H1 (cell line): ENCODE results near the gene HCK. TPM values are rescaled to one million over a fixed set of nuclear protein-coding genes. Genes with fewer than 3 reads are reported as not detected.

Source experiments
- ASH2L ChIP-seq: fragments of 200-600, 300-600 bp; sonication (generic); IDR thresholded peaks from one replicate; pipeline ENCODE4 v1.7.1; 2017; ENCODE audit warnings: low read length
- CEBPB ChIP-seq: IDR thresholded peaks from 2 replicates; pipeline ENCODE4 v1.6.1; 2012; ENCODE audit warnings: low read depth, low read length
- CHD2 ChIP-seq: IDR thresholded peaks from 2 replicates; pipeline ENCODE4 v1.6.1; 2012; ENCODE audit warnings: low read length, improper control_type of control experiment
- CREB1 ChIP-seq: IDR thresholded peaks from 2 replicates; pipeline ENCODE4 v1.6.1; 2012; ENCODE audit warnings: inconsistent platforms
- E2F6 ChIP-seq: IDR thresholded peaks from 2 replicates; pipeline ENCODE4 v1.6.1; 2012; ENCODE audit warnings: inconsistent platforms
- HDAC2 ChIP-seq, 2 experiments: fragments of 300-600 bp in 1 of 2; sonication (generic) in 1 of 2; IDR thresholded peaks; 2 replicates each; pipeline ENCODE4 v1.6.1; 2011 to 2012; ENCODE audit warnings: low read depth in 2 of 2, low read length in 2 of 2, mild to moderate bottlenecking in 2 of 2, moderate library complexity in 2 of 2, borderline replicate concordance in 1 of 2, inconsistent platforms in 1 of 2
- JUN ChIP-seq: IDR thresholded peaks from 2 replicates; pipeline ENCODE4 v1.6.1; 2011; ENCODE audit warnings: low read depth, mild to moderate bottlenecking, improper control_type of control experiment, low read length
- MAX ChIP-seq: IDR thresholded peaks from 2 replicates; pipeline ENCODE4 v1.6.1; 2012; ENCODE audit warnings: inconsistent platforms
- NANOG ChIP-seq: IDR thresholded peaks from 2 replicates; pipeline ENCODE4 v1.6.1; 2011; ENCODE audit warnings: low read length, low read depth, mild to moderate bottlenecking, inconsistent platforms; ENCODE audit not compliant: insufficient read depth, poor library complexity, severe bottlenecking
- PHF8 ChIP-seq: fragments of 200-600 bp; sonication (generic); conservative IDR thresholded peaks from 2 replicates; pipeline ENCODE4 v1.7.1; 2012; ENCODE audit warnings: low read depth, mild to moderate bottlenecking, inconsistent platforms, low read length, moderate library complexity
- POLR2AphosphoS5 ChIP-seq: IDR thresholded peaks from 2 replicates; pipeline ENCODE4 v1.6.1; 2011; ENCODE audit warnings: low read depth, low read length
- RAD21 ChIP-seq, 2 experiments: IDR thresholded peaks in 1 of 2; conservative IDR thresholded peaks in 1 of 2; 2 replicates each; pipeline ENCODE4 v1.6.1; 2011; ENCODE audit warnings: low read depth in 2 of 2, low read length in 2 of 2, improper control_type of control experiment in 1 of 2, inconsistent platforms in 1 of 2, mild to moderate bottlenecking in 1 of 2, moderate library complexity in 1 of 2
- RFX5 ChIP-seq: IDR thresholded peaks from 2 replicates; pipeline ENCODE4 v1.6.1; 2011; ENCODE audit warnings: low read depth, low read length, improper control_type of control experiment, borderline replicate concordance
- SAP30 ChIP-seq: fragments of 300-600 bp; sonication (generic); IDR thresholded peaks from 2 replicates; pipeline ENCODE4 v1.7.1; 2012; ENCODE audit warnings: low read length, moderate library complexity, mild to moderate bottlenecking, inconsistent platforms; ENCODE audit not compliant: insufficient read depth, insufficient replicate concordance
- SIN3A ChIP-seq, 2 experiments: IDR thresholded peaks in 1 of 2; conservative IDR thresholded peaks in 1 of 2; 2 replicates each; pipeline ENCODE4 v1.6.1; 2011 to 2012; ENCODE audit warnings: low read length in 2 of 2, improper control_type of control experiment in 1 of 2, low read depth in 1 of 2, mild to moderate bottlenecking in 1 of 2
- SP1 ChIP-seq: IDR thresholded peaks from 2 replicates; pipeline ENCODE4 v1.6.1; 2011; ENCODE audit warnings: low read depth, low read length
- SP4 ChIP-seq: IDR thresholded peaks from 2 replicates; pipeline ENCODE4 v1.6.1; 2012; ENCODE audit warnings: low read length, inconsistent platforms
- TAF7 ChIP-seq: optimal IDR thresholded peaks from 2 replicates; pipeline ENCODE3; 2011; ENCODE audit warnings: low read depth, mild to moderate bottlenecking, inconsistent platforms, low read length, moderate library complexity, borderline replicate concordance
- TEAD4 ChIP-seq: IDR thresholded peaks from 2 replicates; pipeline ENCODE4 v1.6.1; 2012; ENCODE audit warnings: low read depth, low read length, inconsistent platforms, mixed read lengths
- YY1 ChIP-seq: IDR thresholded peaks from 2 replicates; pipeline ENCODE4 v1.6.1; 2011; ENCODE audit warnings: low read depth, mild to moderate bottlenecking, low read length
- polyA plus RNA-seq, 7 experiments: library from polyadenylated mRNA; depleted of rRNA in 3 of 7; stranded (reverse) in 5 of 7; unstranded in 2 of 7; fragments of >200 nt in 5 of 7; fragments of 200-250 nt in 2 of 7; gene quantifications; 1 replicate in 5 of 7; 2 replicates in 1 of 7; 4 replicates in 1 of 7; pipeline versions ENCODE4 v1.2.1 to v1.2.3, GENCODE V29; 2011 to 2013; ENCODE audit warnings: missing spikeins in 2 of 7, mixed read lengths in 2 of 7
- total RNA-seq: library from RNA; stranded (reverse); fragmentation: NEBNext Ultra II Directional; extraction: Animal tissue kit (Norgen Biotek cat#: 25700); gene quantifications from 2 replicates; pipeline ENCODE4 v1.2.1, GENCODE V29; 2021

The HCK gene
- total and polyA plus RNA-seq, 2 of the 8 experiments (the other 6 are each of a cell fraction or from before 2014, with no cell fraction given) = 0.37 to 4.3 TPM

- TF ChIP-seq NANOG = peak; percentile 71
- peak; percentile 20 for TF ChIP-seq SAP30
- peak; percentile 88 for TF ChIP-seq CREB1
- TF ChIP-seq MAX = peak; percentile 92
- peak; percentile 72 for TF ChIP-seq POLR2AphosphoS5
- peak in 1 of 2 experiments; percentile 81; a peak in 1 of 4 replicates for TF ChIP-seq SIN3A (conservative IDR thresholded peaks at IDR 0.05 in 1 of 2, IDR thresholded peaks at IDR 0.05 in 1 of 2; ENCODE audit: low read depth in 1 of 2, low read length in 2 of 2)
- peak; percentile 41 for TF ChIP-seq E2F6
- no peak for TF ChIP-seq RFX5
- no peak for TF ChIP-seq CEBPB
- peak; percentile 59 for TF ChIP-seq ASH2L
- TF ChIP-seq YY1 = peak; percentile 40; the same call in 1 of the 2 replicates
- TF ChIP-seq TAF7 = peak; percentile 77
- TF ChIP-seq SP1 = no peak
- 0 out of 4 replicates have a peak, but pooled peaks of 1 of the 2 experiments have one; percentile 10 for TF ChIP-seq HDAC2 (IDR thresholded peaks at IDR 0.05; ENCODE audit: borderline replicate concordance in 1 of 2, low read depth in 2 of 2, low read length in 2 of 2)
- TF ChIP-seq SP4 = no peak
- peak; percentile 50; the same call in 1 of the 2 replicates for TF ChIP-seq PHF8
- no peak for TF ChIP-seq JUN
- peak; percentile 71 to 76 for TF ChIP-seq RAD21 (IDR thresholded peaks at IDR 0.05 in 1 of 2, conservative IDR thresholded peaks at IDR 0.05 in 1 of 2; ENCODE audit: low read depth in 2 of 2, low read length in 2 of 2)
- TF ChIP-seq TEAD4 = 0 out of 2 replicates have a peak, but pooled peaks have one; percentile 3
- TF ChIP-seq CHD2 = peak; percentile 74; the same call in 1 of the 2 replicates
Observed at GRCh38 chr20:32017711-32018251, 34.3 kb upstream of the HCK start (continued).
